MV-4-11 (cell line): ENCODE measurements around the gene CSAD.
"Not testable (repeated sequence)": the region's sequence is repeated elsewhere in the genome, so short reads cannot be mapped to it uniquely, and the experiment has no call there.

Experiments
- DNase-seq: peaks from one replicate; lab custom pipeline; 2025; lab: John Stamatoyannopoulos, UW

The CSAD gene

DNA sequence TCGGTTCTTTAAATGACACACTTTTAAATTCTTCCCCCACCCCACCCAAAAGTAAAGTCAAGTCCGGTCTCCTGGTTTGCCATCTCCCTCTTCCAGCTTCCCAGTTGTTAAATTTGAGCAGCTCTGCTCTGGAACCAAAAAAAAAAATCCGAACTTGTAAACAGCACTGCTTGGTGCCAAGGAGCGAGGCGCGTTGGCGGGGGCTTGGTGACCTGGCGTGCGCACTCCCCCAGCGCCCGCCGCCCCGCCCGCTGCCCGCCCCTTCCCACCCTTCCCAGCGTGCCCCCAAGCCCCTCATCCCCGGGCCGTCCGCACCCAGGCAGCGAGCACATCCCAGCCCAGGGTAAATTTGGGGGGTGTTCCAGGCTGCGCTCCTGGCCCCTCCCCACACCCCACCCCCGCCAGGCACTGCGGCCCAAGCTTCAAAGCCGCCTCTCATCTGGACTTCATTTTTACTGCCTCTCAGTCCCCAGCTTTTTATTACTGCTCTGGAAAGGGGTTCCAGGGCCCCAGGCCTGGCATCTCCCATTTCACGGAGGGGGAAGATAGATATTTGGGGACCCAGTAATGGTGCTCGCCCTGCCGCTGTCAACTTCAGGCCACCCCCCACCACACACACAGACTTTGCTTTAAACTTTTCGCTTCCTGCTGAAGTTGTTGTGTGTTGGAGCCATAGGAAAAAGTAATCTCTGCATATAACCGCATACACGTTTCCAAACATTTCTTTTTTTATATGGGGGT is 38.0 kb upstream of the CSAD start:
- DNase-seq = no peak

DNA sequence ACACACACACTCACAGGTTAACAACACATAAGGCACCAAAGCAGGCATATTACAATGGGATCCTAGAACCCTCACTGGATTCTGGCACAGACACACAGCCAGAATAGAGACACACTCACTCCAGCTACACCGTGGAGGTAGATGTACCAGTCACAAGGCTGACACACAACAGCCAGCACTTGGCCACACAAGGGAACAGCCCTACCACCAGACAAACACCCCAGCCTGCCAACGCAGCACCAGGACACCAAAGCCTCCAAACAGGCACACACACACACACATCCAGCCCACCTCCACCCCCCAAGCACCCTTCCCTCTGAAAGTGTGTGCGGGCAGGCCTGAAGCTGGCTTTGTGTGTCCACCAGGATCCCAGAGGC is 37.2 kb upstream of the CSAD start:
- DNase-seq = no peak

DNA sequence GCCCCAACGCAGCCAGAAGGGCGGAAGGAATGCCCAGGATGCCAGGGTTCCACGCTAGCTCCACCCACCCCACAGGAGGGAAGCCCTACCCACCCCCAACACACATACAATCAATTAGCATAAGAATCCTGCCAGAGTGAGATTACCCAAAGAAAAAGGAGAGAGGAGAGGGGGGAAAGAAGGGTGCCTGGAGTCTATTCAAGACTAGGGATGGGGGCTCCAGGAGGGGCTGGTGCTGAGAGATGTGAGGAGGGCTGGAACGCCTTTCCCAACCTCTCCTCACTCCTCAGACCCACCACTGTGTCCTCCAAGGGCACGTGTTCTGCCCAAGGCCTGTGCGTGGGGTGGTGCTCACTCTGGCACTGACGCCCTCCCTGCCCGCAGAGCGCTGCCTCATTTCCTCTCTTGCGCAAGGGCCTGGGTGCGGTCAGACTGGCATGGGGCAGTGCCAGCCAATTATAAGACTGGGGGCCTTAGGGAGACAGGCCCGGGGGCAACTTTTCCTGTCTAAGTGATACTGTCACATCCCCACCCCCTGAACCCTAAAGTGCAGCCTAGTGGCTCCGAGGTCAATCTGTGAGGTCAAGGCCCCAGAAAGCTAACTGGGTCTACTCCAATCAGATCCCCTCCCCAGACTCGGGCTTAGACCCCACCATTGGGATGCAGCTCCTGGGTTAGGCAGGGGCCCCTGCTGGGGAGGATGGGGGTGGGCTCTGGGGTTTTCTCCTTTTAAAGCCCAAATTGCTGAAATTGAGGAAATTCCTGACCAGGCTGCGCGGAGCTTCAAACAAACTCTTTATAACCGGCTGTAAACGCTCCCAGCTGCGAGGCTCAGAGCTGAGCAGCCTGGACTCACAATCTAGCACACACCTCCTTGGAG is 36.6 kb upstream of the CSAD start:
- DNase-seq = peak; percentile 78

DNA sequence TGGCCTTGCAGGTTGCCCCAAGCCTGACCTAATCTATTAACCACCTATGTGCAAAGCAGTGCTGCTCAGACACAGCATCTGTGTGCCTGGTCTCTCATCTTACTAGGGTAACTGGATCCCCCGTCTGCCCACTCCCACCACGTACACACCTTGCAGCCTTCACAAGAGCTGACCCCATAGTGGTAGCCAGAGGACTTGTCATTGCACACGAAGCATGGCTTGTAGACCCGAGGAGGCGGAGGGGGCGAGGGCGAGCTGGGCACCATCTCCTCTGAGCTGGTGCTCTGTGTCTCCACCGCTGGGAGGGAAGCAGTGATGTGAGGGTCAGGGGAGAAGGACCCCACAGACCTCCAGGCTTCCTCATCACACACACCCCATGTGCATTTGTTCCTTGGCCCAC is 34.8 kb upstream of the CSAD start:
- DNase-seq = no peak

DNA sequence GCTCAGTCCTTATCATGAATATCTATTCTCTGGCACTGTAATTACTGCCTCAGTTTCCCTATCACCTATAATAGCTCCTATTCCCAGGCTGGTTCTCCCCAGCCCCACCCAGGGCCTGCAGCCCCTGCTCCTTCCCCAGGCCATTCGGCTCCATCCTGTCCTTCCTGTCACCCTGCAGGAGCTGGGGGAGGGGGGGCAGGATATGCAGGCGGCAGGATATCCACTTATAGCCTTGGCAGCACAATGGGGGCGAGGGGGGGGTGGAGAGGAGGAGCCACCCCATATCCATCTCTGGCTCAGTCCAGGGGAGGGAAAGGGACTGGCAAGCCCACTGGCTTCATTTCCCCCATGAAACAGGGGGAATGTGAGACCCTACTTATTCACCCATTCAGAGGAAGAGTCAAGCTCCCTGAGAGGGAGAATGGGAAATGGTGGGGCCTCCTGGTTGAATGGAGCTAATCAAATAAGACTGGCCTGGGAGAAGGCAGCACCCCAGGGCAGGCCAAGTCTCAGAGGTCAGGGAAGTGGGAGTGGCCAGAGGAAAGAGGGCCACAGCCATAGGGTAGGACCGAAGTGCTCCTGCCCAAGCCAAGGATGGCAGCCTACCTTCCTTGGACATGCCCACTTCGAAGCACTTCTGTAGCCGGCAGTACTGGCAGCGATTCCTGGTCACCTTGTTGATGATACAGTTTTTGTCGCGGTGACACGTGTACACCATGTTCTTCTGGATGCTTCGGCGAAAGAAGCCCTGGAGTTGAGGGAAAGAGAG is 34.1 kb upstream of the CSAD start:
- no peak for DNase-seq

DNA sequence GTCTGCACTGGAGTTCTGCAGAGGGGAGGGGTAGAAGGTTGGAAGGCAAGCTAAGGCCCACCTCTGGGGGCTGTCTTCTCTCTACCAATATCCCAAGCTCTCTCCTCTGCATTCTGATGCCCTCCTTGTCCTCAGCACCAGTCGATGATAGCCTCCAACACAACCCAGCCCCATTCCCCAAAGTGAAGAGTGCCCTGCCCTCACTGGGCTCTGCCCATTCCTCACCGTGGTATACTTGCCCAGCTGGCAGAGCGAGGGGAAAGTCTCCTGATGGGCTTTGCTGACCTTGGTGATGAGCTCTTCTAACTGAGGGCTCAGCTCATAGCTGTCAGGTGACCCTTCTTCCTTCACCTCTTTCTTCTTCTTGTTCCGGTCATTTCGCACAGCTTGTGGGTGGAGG is 33.5 kb upstream of the CSAD start:
- DNase-seq = no peak

DNA sequence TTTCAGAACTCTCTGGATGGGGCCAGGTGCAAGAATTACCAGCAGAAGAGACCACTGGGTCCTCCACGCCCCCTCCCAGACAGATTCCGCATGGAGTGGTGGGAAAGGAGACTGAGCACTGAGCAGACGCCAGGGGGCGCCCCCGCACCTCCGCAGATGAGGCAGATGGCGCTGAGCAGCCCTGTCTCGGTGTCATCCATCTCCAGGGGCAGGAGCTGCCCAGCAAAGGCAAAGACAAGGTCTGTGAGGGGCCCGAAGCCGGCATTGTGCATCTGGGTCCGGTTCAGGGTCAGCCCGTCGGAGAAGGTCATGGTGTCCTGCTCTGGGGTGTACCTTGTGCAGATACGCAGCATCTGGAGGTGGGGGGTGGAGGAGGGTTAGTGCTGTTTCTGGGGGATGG is 32.6 kb upstream of the CSAD start:
- peak; percentile 46 for DNase-seq

DNA sequence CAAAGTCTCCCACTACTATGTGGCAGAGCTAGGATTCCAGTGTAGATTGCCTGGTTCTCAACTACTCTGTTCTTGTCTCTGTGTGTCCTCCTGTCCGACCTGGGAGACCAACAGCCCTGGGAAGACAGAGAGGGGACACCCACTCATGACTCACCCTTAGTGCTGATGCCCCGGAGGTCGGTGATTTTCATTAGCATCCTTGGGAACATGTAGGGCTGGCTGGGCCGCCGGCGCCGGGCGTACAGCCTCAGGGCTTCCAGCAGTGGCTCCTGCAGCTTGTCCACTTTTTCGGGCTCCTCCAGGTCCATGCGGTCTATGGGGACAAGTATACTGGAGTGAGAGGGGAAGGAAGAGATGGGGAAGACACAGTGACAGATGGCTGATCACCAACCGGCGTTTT is 32.2 kb upstream of the CSAD start:
- no peak for DNase-seq

DNA sequence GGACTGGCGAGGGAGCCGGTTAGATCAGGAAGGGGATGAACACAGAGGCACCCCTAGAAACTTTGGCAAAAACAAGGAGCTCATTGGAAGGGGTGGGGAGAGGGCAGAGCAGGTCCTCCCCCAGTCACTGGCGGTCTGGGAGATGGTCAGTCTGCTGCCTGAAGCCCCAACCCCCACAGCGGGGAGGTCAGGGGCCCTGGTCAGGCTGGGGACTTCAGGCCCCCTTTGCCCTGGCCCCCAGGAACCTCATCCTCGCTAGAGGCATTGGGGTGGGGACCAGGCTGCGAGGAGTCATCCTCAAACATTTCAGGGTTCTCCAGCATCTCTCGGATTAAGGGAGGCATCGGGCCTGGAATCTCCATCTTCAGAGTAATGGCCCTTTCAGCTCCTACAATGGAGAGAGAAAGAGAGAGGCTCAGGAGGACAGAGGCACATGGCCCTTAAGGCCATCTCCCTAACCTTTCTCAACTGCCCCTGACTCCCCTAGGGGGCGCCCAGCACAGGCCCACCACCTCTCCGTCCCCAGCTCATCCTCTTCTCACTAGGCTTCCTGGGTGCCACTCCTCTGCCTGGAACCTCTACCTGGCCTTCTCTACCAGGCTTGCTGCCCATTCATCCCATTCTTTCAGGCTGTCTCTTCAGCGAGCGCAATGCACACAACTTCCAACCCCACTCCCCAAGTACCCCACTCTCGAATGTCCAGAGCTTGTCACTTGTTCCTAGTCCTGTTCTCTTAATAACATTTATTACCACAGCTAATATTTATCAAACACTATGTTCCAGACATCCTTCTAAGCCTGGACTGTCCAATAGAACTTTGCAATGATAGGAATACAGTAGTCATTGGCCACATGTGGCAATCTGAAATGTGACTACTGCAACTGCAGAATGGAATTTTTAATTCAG is 31.0 kb upstream of the CSAD start:
- no peak for DNase-seq

DNA sequence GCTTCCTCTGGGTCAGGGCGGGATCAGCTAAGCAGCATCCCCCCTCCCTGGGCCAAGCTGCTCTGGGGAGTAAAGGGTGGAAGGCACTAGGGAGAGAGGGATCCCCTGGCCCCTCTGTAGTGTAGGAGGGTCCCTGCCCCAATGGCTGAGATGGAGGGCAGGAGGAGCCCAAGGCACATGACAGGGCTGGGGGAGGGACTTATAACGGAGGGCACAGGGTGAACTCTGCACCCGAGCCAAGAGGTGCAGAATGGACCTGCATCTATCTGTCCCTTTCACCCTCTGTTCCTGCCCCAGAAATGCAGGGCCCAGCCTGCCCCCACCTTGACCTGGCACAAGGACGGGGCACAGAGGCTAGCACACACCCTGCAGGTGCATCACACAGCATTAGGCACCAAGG is 30.1 kb upstream of the CSAD start:
- DNase-seq = no peak

DNA sequence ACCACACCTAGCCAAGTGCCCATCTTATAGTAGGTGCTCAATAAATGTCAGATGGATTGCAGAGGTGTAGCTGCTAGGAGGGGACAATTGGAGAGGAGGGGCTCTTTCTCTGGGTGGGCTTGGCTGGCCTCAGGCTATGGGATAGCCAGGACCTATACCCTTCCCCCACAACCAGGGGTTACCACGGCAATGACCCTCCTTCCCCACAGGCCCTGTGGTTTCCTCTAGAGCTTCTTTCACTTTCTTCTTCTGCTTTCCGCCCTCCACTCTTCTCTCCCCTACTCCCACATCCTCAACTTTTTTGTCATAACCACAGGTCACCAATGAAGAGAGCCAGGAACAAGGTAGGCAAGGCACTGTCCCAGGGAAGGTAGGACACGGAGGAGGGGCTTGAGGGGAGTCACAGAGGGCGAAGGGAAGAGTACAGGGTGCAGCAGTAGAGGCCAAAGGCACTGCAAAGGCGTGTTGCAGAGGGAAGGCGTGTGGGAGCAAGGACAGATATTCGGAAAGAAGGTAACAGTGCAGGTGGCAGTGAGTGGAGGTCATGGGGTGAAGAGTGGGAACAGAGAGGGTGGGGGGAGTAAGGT is 28.2 kb upstream of the CSAD start:
- DNase-seq = peak; percentile 87

DNA sequence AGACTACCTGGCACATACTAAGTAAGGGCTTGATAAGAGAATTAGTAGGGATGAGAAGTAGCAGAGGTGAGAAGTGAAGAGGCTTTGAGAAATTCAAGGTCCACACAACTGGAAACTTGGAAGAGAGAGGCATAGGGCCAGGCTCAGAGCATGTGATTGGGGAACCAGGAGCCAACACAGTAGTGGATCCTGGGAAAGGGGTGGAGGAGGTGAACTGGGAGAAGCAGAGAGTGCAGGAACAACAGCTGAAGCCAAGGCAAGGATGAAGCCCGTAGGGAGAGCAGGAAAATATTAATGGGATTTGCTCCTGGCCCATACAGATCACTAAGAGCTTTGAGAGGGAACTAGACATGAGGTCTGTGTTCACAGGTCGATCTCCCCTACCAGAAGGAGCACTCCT is 27.7 kb upstream of the CSAD start:
- DNase-seq = no peak

DNA sequence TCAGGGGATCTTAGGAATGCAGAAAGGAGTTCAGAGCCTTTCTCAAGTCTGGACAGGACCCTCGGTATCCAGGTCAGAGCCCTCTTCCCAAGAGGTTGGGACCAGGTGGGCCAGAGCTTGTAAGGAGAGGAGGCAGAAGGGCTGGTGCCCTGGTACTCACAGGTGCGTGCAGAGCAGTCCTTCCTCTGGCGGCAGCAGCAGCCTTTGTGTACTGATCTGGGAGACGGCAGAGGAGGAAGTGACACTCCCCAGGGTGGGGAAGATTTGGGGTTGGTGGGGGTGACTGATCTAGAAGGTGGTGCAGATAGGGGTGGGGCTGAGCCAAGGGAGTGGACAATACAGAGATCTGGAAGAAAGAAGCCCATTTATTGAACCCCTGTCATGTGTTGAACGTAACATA is 26.3 kb upstream of the CSAD start, which contains the start of gene ITGB7:
ITGB7 (minus strand) TSS at position 210 of the 400 bp plus-strand sequence. CDS start 6,808 bp downstream, outside the sequence.
- peak; percentile 69 for DNase-seq

DNA sequence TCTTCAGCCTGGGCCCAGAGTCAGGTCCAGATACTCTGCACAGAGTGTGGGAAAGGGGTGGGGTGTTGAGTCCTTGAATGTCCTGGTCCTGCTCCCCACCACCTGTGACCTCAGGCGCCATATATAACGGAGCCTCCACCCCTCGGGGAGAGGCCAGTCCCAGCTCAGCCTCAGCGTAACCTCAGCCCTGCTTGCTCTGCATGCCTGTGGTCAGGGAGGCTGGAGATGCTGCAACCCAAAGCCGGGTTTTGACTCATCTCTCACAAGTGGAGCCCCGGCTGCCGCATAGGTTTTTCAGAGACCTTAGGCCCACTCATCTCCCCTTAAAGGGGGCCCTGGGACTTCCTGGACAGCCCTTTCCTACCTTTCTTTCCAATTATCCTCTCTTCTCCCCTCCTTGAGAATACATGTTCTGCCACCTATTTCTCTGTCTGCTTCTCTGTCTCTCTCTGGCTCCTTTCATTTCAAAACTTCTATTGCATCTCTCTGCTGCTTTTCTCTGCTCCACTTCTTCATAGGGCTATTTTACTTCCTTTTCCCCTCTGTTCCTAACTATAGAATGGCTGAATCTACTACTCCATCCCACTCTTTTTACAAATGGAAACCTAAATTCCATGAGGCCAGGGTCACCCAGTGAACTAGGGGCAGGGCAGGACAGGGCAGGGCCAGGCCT is 25.2 kb upstream of the CSAD start:
- DNase-seq = peak; percentile 86

DNA sequence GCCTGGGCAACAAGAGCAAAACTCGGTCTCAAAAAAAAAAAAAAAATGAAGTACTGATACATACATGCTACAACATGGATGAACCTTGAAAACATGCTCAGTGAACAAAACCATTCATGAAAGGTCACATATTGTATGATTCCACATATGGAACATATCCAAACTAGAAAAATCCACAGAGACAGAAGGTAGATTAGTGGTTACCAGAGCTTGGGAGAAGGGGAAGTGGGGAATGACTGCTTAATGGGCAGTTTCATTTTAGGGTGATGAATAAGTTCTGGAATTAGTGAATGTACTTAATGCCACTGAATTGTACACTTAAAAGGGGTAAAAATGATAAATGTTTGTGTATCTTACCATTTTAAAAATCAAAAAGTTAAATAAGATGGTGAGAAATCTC is 23.6 kb upstream of the CSAD start:
- peak; percentile 84 for DNase-seq

DNA sequence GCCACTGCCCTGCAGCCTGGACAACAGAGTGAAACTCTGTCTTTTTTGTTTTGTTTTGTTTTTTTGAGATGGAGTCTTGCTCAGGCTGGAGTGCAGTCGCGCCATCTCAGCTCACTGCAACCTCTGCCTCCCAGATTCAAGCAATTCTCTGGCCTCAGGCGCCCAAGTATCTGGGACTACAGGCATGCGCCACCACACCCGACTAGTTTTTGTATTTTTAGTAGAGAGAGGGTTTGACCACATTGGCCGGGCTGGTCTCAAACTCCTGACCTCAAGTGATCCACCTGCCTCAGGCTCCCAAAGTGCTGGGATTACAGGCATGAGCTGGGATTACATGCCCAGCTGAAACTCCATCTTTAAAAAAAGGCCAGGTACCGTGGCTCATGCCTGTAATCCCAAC is 21.6 kb upstream of the CSAD start:
- DNase-seq = not testable (repeated sequence)

DNA sequence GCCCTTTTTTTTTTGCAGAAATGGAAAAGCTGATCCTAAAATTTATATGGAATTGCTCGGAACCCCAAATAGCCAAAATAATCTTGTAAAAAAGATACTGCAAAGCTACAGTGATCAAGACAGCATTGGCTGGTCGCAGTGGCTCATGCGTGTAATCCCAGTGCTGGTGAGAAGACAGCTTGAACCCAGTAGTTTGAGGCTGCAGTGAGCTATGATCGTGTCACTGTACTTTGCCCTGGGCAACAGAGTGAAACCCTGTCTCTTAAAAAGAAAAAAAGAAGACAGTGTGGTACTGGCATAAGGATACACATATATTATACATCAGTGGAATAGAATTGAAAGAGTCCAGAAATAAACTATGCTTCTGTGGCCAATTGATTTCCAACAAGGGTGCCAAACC is 20.9 kb upstream of the CSAD start:
- DNase-seq = no peak

DNA sequence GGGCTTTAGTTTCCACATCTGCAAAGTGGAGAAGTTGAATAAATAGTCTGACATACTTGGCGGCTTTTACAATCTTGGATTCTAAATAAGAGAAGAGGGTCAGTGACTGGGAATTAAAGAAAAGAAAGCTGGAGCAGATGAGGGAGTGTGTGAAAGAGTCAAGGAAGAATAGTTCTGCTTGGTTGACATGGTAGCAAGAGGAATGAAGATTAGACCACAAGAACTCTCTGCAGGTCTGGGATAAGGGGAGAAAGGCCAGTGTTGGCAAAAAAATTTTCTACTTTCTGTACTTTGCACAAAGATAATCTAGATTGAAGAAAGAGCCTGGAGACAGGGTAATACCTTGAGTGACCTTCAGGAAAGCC is 20.4 kb upstream of the CSAD start:
- DNase-seq = no peak

DNA sequence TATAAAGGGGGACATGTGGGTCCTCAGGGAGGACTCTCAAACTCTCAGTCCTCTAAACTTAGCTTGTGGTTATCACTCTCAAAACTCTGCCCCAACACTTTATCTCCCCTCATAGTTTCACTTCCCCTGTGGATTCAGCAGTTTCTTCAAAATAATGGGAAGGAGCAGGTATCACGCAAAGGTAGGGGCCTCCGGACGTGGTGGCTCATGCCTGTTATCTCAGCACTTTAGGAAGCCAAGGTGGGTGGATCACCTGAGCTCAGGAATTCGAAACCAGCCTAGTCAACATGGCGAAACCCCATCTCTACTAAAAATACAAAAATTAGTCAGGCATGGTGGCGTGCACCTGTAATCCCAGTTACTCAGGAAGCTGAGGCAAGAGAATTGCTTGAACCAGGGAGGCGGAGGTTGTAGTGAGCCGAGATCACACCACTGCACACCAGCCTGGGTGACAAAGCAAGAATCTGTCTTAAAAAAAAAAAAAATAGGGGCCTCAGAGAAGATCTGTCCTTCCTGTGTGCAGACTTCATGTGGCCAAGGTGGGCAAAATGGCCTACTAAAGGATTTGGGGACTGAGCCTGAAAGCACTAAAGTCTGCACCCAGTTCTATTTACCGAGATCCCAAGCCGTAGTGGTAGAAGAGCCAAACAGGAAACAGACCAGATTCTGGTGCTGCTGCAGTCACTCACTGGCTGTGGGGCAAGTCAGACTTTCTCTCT is 19.9 kb upstream of the CSAD start:
- peak; percentile 80 for DNase-seq

DNA sequence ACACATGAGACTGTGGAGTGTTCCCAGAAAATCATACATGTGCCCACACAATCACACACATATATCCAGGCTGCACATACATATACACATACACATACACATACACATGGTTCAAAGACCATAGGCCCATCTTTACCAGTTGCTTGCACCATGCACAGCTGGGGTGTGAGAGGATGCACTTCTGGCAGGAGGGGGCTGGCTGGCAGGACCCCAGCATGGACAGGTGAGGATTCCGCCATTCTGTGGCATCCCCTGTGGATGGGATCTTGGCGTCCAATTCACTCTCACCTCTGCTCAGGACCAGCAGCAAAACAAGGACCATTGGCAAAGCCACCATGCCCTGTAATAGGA is 19.4 kb upstream of the CSAD start:
- no peak for DNase-seq
